Panc1 (cell line): ENCODE measurements around the gene GID4. TPM values are rescaled to one million over a fixed set of nuclear protein-coding genes. Genes with fewer than 3 reads are reported as not detected.

Experiments
- ATAC-seq: fragments of 200-7000 bp; cut with Tn5 transposase; 2 replicates; pipeline ENCODE4 v1.9.1; 2020; ENCODE audit warnings: mild to moderate bottlenecking, moderate library complexity
- BruUV-seq: library from RNA; stranded (reverse); fragments of 400-500 nt; replicated peaks from 2 replicates; lab custom pipeline; 2021; lab: Mats Ljungman, UMichigan
- CTCF ChIA-PET: fragments of 300-600 bp; sonication (Branson Sonifier 250); formaldehyde crosslinking; loops from one replicate; lab custom pipeline; 2022; ENCODE audit warnings: antibody characterized with exemption; lab: Charles Lee
- POLR2A ChIA-PET: fragments of 300-600 bp; sonication (Branson Sonifier 250); formaldehyde crosslinking; loops from one replicate; lab custom pipeline; 2022; ENCODE audit warnings: antibody characterized with exemption; lab: Charles Lee
- DNase-seq: peaks from one replicate; pipeline ENCODE4 v3.0.0-alpha.2; 2010; ENCODE audit warnings: low read depth, low spot score
- H3K27ac ChIP-seq: 2 replicates; pipeline ENCODE4 v1.5.1; 2011; ENCODE audit warnings: mild to moderate bottlenecking, low read length, inconsistent platforms
- H3K27me3 ChIP-seq: fragments of 200-500 bp; sonication (Bioruptor generic); 2 replicates; pipeline ENCODE4 v1.6.0; 2014; ENCODE audit warnings: low read length, inconsistent platforms; ENCODE audit not compliant: control insufficient read depth, insufficient read depth
- H3K36me3 ChIP-seq: fragments of 200-500 bp; sonication (Bioruptor generic); 2 replicates; pipeline ENCODE4 v1.5.1; 2014; ENCODE audit warnings: inconsistent platforms, mild to moderate bottlenecking, low read length, moderate library complexity; ENCODE audit not compliant: control insufficient read depth, insufficient read depth
- H3K4me1 ChIP-seq: 2 replicates; pipeline ENCODE4 v1.5.1; 2011; ENCODE audit warnings: inconsistent platforms, mild to moderate bottlenecking, low read length, moderate library complexity; ENCODE audit not compliant: control insufficient read depth, insufficient read depth
- H3K4me3 ChIP-seq, 2 experiments: 2 replicates each; pipeline ENCODE4 v1.5.1; 2011 to 2012; ENCODE audit warnings: low read depth in 2 of 2, low read length in 2 of 2, mild to moderate bottlenecking in 2 of 2, inconsistent platforms in 1 of 2, moderate library complexity in 1 of 2
- H3K9me3 ChIP-seq: fragments of 200-500 bp; sonication (Bioruptor generic); 2 replicates; pipeline ENCODE4 v1.5.1; 2014; ENCODE audit warnings: low read depth, mild to moderate bottlenecking, inconsistent platforms, low read length, moderate library complexity; ENCODE audit not compliant: control insufficient read depth, insufficient read depth
- POLR2AphosphoS5 ChIP-seq: IDR thresholded peaks from 2 replicates; pipeline ENCODE4 v1.6.1; 2012; ENCODE audit warnings: mild to moderate bottlenecking, low read depth, low read length, moderate library complexity
- REST ChIP-seq, 2 experiments: IDR thresholded peaks; 2 replicates each; pipeline ENCODE4 v1.6.1; 2011 to 2012; ENCODE audit warnings: low read depth in 2 of 2, control low read depth in 1 of 2, low read length in 1 of 2, mild to moderate bottlenecking in 1 of 2, moderate library complexity in 1 of 2; ENCODE audit not compliant: insufficient read depth in 1 of 2
- SIN3A ChIP-seq: IDR thresholded peaks from 2 replicates; pipeline ENCODE4 v1.6.1; 2012; ENCODE audit warnings: low read depth, mild to moderate bottlenecking, low read length, moderate library complexity, borderline replicate concordance; ENCODE audit not compliant: insufficient read depth
- TCF7L2 ChIP-seq: IDR thresholded peaks from 2 replicates; pipeline ENCODE4 v1.6.1; 2011; ENCODE audit warnings: mild to moderate bottlenecking, low read depth, low read length, inconsistent platforms
- in situ Hi-C: cut with HindIII; loops from 2 replicates; pipeline ENCODE4 v1.10.0; 2016; ENCODE audit warnings: low sequenced_read_pairs, low pct_unique_long_range_greater_than_20kb
- intact Hi-C: fragments of 100-400 bp; cut with micrococcal nuclease; formaldehyde crosslinking; loops from one replicate; pipeline ENCODE4 v1.10.0; 2022; ENCODE audit not compliant: unreplicated experiment
- total RNA-seq: library from RNA; stranded (reverse); gene quantifications from one replicate; pipeline ENCODE4 v1.2.1, GENCODE V29; 2021; ENCODE audit not compliant: unreplicated experiment
- TF ChIP-seq, protein P1 (sequence below): fragments of 450-650 bp; IDR thresholded peaks from 2 replicates; pipeline ENCODE4 v1.5.1; 2017; ENCODE audit warnings: mild to moderate bottlenecking

GID4 gene
- total RNA-seq, 1 experiment from 2014 or later, result 11.1 TPM

DNA sequence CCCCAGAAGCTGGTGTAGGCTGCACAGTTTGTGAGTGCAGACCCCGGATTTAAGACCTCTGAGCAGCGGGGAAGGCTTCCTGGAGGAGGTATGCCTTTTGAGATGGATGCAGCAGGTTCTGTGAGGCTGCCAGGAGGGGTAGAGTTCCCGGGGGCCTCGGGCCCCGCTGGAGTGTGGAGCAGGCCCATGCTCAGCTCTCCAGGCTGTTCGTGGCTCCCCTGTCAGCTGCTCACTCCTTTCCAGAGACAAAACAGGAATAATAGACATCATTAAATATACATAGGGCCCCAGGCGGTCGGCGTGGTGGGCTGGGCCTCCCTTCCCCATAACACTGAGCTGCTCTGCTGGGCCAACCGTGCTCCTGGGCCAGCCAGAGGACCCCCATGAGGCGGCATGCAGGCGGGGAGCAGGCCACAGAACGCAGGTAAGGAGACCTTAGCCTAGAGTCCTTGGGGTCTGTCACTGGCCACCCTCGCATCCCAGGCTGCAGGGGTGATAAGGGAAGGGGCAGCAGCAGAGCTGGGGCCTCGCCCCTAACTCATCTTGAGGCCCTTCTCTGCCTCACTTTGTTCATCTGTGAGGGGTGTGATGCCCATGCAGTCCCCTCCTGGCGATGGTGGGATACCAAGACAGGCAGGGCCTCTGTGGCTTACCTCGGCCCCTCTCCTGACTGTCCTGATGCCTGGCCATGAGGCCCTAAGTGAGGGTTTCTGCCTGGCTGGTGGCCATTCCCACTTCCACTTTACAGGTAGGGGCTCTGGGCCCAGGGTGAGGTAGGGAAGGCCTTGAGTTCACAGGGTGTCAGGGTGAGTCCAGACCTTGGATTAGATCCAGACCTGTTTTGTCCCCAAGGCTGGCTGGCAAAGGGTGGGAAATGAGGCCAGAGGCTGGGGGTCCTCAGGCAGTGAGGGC is 69.4 kb downstream of the GID4 start, which contains the start of gene MYO15A:
MYO15A (plus strand) TSS at position 356 of the 912 bp plus-strand sequence. CDS start 10,045 bp downstream, outside the sequence.
- POLR2A ChIA-PET, result no interaction called here
- TF ChIP-seq POLR2AphosphoS5 (no peak; the same call in 1 of the 2 replicates), SIN3A (no peak), TCF7L2 (no peak)
- TF ChIP-seq, protein P1, sequence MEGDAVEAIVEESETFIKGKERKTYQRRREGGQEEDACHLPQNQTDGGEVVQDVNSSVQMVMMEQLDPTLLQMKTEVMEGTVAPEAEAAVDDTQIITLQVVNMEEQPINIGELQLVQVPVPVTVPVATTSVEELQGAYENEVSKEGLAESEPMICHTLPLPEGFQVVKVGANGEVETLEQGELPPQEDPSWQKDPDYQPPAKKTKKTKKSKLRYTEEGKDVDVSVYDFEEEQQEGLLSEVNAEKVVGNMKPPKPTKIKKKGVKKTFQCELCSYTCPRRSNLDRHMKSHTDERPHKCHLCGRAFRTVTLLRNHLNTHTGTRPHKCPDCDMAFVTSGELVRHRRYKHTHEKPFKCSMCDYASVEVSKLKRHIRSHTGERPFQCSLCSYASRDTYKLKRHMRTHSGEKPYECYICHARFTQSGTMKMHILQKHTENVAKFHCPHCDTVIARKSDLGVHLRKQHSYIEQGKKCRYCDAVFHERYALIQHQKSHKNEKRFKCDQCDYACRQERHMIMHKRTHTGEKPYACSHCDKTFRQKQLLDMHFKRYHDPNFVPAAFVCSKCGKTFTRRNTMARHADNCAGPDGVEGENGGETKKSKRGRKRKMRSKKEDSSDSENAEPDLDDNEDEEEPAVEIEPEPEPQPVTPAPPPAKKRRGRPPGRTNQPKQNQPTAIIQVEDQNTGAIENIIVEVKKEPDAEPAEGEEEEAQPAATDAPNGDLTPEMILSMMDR, result no peak

DNA sequence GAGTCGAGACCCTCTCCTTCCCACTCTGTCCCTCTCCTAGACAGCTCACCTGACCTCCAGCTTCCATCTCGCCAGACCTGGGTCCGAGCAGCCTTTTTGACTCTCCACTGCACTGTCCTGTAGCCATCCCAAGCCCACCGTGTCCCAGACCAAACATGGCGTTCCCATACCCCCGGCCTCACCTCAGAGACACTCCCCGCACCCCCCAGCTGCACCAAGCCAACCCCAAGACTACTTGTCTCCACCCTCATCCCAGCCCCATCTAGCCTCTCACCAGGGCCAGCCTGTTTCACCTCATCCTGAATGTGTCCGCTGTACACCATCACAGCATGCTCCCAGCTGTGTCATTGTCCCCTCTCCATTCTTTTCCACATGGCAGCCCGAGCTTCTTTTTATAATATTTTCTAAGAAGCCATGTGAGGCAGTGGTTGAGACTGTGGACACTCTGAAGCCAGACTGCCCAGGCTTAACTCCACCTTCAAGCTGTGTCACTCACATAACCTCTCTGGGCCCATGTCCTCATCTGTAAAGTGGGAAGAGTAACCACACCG is 70.8 kb downstream of the GID4 start:
- Histone ChIP-seq H3K4me3 (no peak overlapping the region), H3K36me3 (no peaks in the 10 kb centered on the region), H3K9me3 (no peaks in the 10 kb centered on the region), H3K27me3 (no peaks in the 10 kb centered on the region), H3K27ac (no peak overlapping the region), H3K4me1 (no peaks in the 10 kb centered on the region)
- peak; percentile 22; the same call in 1 of the 2 replicates for ATAC-seq
- intact Hi-C loops (no loop called here), in situ Hi-C loops (no loop called here)
- BruUV-seq, result no TSS peak
- ChIA-PET POLR2A (no interaction called here), CTCF (no interaction called here)
- no peak for TF ChIP-seq SIN3A
- no peak for TF ChIP-seq REST (IDR thresholded peaks at IDR 0.05; ENCODE audit: insufficient read depth in 1 of 2, low read depth in 2 of 2, low read length in 1 of 2)
- TF ChIP-seq, protein P1, result no peak
- TF ChIP-seq POLR2AphosphoS5, result no peak
- no peak for TF ChIP-seq TCF7L2
- DNase-seq, result no peak

More for the DNA sequence above, 69.4 kb downstream of the GID4 start, which contains the start of gene MYO15A:
- intact Hi-C loops (no loop called here), in situ Hi-C loops (no loop called here)
- Histone ChIP-seq H3K9me3 (no peaks in the 10 kb centered on the region), H3K36me3 (no peaks in the 10 kb centered on the region), H3K27me3 (no peaks in the 10 kb centered on the region), H3K4me3 (no peak within 1 kb of the TSS), H3K4me1 (no peaks in the 10 kb centered on the region), H3K27ac (no peak within 1 kb of the TSS)
- ATAC-seq, result 0 out of 2 replicates have a peak, but pooled peaks have one; percentile 17
- DNase-seq, result no peak
- BruUV-seq, result no TSS peak
- CTCF ChIA-PET, result no interaction called here
